Measurements from ENCODE around the gene EXD3. TPM values are rescaled to one million over a fixed set of nuclear protein-coding genes. Genes with fewer than 3 reads are reported as not detected.
"Not testable (repeated sequence)": the region's sequence is repeated elsewhere in the genome, so short reads cannot be mapped to it uniquely, and the experiment has no call there.

Gene EXD3
- total RNA-seq, 2 donors from 2014 or later: 5.9 to 6.0 TPM

DNA sequence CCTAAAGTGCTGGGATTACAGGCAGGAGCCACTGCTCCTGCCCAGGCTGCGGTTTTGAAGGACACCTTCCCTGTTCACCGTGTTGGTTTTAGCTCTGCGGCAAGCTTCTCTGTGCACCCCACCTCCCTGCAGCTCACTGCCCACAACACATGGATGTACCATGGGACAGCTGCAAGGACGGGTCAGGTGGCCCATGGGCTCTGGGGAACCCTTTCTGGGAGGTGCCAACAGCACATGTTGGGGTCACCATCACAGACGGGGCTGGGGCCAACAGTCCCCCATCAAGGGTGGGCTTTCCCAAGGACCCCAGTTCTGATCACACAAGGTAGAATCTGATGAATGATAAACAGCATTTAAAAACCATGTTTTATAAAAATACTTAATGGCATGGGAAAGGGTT is 7.5 kb downstream of the EXD3 start:
- TF ChIP-seq, protein P1, sequence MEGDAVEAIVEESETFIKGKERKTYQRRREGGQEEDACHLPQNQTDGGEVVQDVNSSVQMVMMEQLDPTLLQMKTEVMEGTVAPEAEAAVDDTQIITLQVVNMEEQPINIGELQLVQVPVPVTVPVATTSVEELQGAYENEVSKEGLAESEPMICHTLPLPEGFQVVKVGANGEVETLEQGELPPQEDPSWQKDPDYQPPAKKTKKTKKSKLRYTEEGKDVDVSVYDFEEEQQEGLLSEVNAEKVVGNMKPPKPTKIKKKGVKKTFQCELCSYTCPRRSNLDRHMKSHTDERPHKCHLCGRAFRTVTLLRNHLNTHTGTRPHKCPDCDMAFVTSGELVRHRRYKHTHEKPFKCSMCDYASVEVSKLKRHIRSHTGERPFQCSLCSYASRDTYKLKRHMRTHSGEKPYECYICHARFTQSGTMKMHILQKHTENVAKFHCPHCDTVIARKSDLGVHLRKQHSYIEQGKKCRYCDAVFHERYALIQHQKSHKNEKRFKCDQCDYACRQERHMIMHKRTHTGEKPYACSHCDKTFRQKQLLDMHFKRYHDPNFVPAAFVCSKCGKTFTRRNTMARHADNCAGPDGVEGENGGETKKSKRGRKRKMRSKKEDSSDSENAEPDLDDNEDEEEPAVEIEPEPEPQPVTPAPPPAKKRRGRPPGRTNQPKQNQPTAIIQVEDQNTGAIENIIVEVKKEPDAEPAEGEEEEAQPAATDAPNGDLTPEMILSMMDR (IDR thresholded peaks at IDR 0.05): no peak
- Histone ChIP-seq H3K27ac (no peak overlapping the region), H3K27me3 (no peaks in the 10 kb centered on the region), H3K4me3 (no peak overlapping the region), H3K36me3 (no peaks in the 10 kb centered on the region), H3K4me1 (peaks cover 0 to 39% of the 10 kb centered on the region in 2 donors), H3K9me3 (no peaks in the 10 kb centered on the region)
- DNase-seq (ENCODE audit: low spot score): no peak

DNA sequence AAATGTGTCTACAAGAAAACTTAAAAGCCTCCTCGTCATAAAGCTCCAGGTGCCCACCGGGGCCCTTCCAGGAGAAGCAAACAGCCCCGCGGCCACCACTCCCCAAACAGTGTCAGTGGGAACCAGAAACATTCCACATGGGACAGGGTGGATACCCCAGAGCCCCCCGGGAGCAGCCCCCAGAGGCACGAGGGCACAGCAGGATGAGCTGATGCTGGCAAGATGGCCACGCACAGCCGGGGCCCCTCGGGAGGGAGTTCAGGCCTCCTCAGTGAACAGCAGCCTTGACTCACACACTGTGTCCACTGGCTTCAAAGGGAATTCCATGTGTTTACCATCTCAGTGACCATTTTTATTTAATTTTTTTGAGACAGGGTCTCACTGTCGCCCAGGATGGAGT is 10.5 kb downstream of the EXD3 start:
- no peak overlapping the region for H3K4me3 ChIP-seq
- H3K4me1 ChIP-seq: peaks cover 0 to 40% of the 10 kb centered on the region in 2 donors
- no peaks in the 10 kb centered on the region for H3K36me3 ChIP-seq
- H3K27ac ChIP-seq: peak overlapping the region; percentile 75 to 85
- H3K27me3 ChIP-seq: no peaks in the 10 kb centered on the region
- no peaks in the 10 kb centered on the region for H3K9me3 ChIP-seq
- no peak for DNase-seq (ENCODE audit: low spot score)
- TF ChIP-seq, protein P1 (IDR thresholded peaks at IDR 0.05): no peak

DNA sequence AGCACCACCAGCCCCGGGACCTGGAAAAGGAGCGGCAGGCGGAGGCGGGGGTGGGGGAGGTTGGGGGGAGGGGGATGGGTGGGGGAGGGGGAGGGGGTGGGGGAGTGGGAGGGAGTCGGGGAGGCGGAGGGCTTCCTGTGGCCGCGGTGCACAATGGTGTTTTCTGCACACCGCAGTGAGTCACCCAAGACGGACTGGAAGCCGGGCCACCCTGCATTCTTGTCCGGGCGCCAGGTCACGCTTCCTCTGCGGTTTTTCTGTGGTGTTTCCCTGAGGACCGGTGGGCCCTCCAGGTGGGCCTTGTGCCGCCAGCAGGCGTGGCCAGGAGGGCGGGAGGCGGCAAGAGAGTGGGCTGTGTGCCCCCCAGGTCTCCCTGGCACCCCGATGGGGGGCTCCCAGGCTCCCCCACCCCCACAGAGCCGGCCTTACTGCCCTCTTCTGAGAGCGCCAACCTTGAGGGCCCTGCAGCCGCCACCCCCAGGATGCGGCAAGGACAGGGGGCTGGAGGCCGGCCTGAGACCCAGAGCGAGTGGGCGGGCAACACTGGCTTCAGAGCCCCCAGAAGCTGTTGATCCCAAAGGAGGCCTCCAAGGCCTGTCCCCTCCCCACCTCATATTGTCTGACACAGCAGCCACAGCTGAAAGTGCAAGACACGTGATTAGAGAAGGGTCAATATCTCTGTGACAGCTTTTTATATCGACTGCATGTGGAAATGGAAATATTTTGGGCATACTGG is 11.1 kb downstream of the EXD3 start:
- TF ChIP-seq, protein P1 (IDR thresholded peaks at IDR 0.05): no peak
- H3K9me3 ChIP-seq: no peaks in the 10 kb centered on the region
- peak overlapping the region; percentile 75 to 85 for H3K27ac ChIP-seq
- H3K36me3 ChIP-seq: no peaks in the 10 kb centered on the region
- peak; percentile 83 for DNase-seq (ENCODE audit: low spot score)
- H3K27me3 ChIP-seq: no peaks in the 10 kb centered on the region
- H3K4me1 ChIP-seq: peaks cover 0 to 43% of the 10 kb centered on the region in 2 donors
- H3K4me3 ChIP-seq: peak overlapping the region in 1 of 2 donors; percentile 25

DNA sequence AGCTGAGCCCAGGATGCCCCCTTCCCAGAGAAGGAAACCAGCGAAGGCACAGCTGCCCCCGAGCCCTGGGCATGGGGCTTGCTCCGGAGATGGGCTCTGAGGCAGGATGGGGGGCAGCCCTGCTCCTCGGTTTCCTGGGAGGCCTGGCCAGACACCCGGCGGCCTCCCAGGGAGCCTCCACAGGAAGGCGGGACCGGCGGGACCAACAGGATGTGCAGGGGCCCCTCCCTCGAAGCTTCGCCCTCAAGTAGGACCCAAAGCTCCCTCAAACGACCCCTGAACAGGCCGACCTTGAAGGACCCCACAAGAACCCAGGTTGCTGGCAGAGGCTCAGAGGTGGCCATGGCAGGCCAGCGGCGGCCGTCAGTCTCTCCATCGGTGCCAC is 11.7 kb downstream of the EXD3 start:
- Histone ChIP-seq H3K4me3 (peak overlapping the region in 1 of 2 donors; percentile 13), H3K4me1 (peaks cover 0 to 46% of the 10 kb centered on the region in 2 donors)
- no peak for DNase-seq (ENCODE audit: low spot score)

DNA sequence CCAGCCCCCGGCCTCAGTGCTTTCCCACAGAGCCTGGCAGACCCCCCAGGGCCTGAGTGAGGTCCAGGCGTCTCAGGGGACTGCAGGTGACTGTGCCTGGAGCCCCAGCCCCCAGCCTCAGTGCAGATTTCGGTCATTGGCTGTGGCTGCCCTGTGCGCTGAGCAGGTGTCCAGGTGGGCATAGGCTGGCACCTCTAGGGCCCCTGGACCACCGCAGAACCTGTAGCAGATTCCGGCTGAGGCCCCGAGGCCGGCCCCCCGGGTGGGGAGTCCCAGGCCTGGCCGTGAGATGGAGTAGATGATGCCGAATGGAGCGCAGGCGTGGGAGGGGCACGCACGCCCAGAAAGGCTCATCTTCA is 12.1 kb downstream of the EXD3 start:
- TF ChIP-seq, protein P1 (IDR thresholded peaks at IDR 0.05): no peak
- peak overlapping the region in 1 of 2 donors; percentile 13 for H3K4me3 ChIP-seq
- H3K27me3 ChIP-seq: no peaks in the 10 kb centered on the region
- H3K4me1 ChIP-seq: peaks cover 0 to 46% of the 10 kb centered on the region in 2 donors
- H3K36me3 ChIP-seq: no peaks in the 10 kb centered on the region
- H3K27ac ChIP-seq: peak overlapping the region; percentile 62 to 85
- no peak for DNase-seq (ENCODE audit: low spot score)
- H3K9me3 ChIP-seq: no peaks in the 10 kb centered on the region

More for the DNA sequence above, 11.7 kb downstream of the EXD3 start:
- TF ChIP-seq, protein P1 (IDR thresholded peaks at IDR 0.05): no peak
- no peaks in the 10 kb centered on the region for H3K27me3 ChIP-seq
- H3K36me3 ChIP-seq: no peaks in the 10 kb centered on the region
- no peaks in the 10 kb centered on the region for H3K9me3 ChIP-seq
- H3K27ac ChIP-seq: peak overlapping the region; percentile 62 to 85

DNA sequence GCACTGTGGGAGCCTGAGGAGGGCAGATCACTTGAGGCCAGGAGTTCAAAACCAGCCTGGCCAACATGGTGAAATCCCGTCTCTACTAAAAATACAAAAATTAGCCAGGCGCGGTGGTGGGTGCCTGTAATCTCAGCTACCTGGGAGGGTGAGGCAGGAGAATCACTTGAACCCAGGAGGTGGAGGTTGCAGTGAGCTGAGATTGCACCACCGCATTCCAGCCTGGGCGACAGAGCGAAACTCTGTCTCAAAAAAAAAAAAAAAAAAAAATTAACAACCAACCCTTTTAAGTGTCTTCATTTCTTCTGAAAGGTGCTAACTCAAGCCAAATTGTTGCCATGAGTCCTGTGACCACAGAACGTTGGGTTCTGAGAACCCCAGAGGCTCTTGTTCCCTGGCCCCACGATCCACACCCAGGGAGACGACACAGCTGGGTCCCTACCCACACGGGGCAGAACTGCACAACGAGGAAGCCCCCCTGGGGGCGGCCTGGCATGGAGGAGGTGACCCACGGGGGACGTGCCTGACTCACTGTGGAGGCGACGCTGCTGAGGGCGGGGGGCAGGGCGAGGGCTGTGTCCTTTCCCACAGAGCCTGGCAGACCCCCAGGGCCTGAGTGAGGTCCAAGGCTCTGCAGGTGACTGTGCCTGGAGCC is 12.6 kb downstream of the EXD3 start:
- H3K9me3 ChIP-seq; H3K36me3 ChIP-seq; H3K27me3 ChIP-seq; DNase-seq (ENCODE audit: low spot score); H3K4me3 ChIP-seq: not testable (repeated sequence)
- H3K27ac ChIP-seq: peak overlapping the region; percentile 62 to 85
- H3K4me1 ChIP-seq: peaks cover 0 to 46% of the 10 kb centered on the region in 2 donors

All from right atrium auricular region (tissue), 2 donors.